NAMALWA (cell line): ENCODE measurements around the gene BCS1L.
A peak's percentile ranks its signal among the peaks of the same experiment; 100 is the strongest.

Experiments used
- DNase-seq: peaks from one replicate; pipeline ENCODE4 v3.0.0-alpha.2; 2015; ENCODE audit warnings: low spot score

Gene BCS1L

GRCh38 chr2:218659258-218659987 is at the start of gene BCS1L, which contains the start of gene ZNF142:
BCS1L (plus strand) TSS chr2:218659683; CDS start chr2:218660988, 1,305 bp downstream.
ZNF142 (minus strand) TSS chr2:218659623; CDS start chr2:218656429, 3,194 bp downstream.
- peak; percentile 96 for DNase-seq

- DNase-seq, result no peak
Measured at GRCh38 chr2:218615868-218616315, 43.6 kb upstream of the BCS1L start.

GRCh38 chr2:218618102-218618860 is 41.2 kb upstream of the BCS1L start:
- DNase-seq, result no peak

- DNase-seq, result no peak
Measured at GRCh38 chr2:218621007-218621406, 38.5 kb upstream of the BCS1L start.

GRCh38 chr2:218622606-218623365 is 36.7 kb upstream of the BCS1L start:
- no peak for DNase-seq

GRCh38 chr2:218623366-218623705 is 36.1 kb upstream of the BCS1L start:
- no peak for DNase-seq

- no peak for DNase-seq
Measured at GRCh38 chr2:218626369-218626768, 33.1 kb upstream of the BCS1L start.

GRCh38 chr2:218627939-218628338 is 31.5 kb upstream of the BCS1L start:
- no peak for DNase-seq

GRCh38 chr2:218631837-218632236 is 27.6 kb upstream of the BCS1L start:
- no peak for DNase-seq

GRCh38 chr2:218635719-218636118 is 23.8 kb upstream of the BCS1L start:
- no peak for DNase-seq

GRCh38 chr2:218638372-218638771 is 21.1 kb upstream of the BCS1L start:
- DNase-seq, result no peak

- no peak for DNase-seq
Measured at GRCh38 chr2:218642121-218642656, 17.3 kb upstream of the BCS1L start.

GRCh38 chr2:218642786-218643185 is 16.7 kb upstream of the BCS1L start:
- no peak for DNase-seq

GRCh38 chr2:218643751-218644310 is 15.7 kb upstream of the BCS1L start:
- DNase-seq, result no peak

- no peak for DNase-seq
Measured at GRCh38 chr2:218644721-218645120, 14.8 kb upstream of the BCS1L start.

- no peak for DNase-seq
Measured at GRCh38 chr2:218645126-218645525, 14.4 kb upstream of the BCS1L start.

GRCh38 chr2:218648088-218648786 is 11.2 kb upstream of the BCS1L start:
- DNase-seq, result peak; percentile 81

GRCh38 chr2:218648787-218649100 is 10.7 kb upstream of the BCS1L start:
- DNase-seq, result no peak

- no peak for DNase-seq
Measured at GRCh38 chr2:218655751-218656150, 3.7 kb upstream of the BCS1L start.

- peak; percentile 79 for DNase-seq
Measured at GRCh38 chr2:218658671-218659257, 719 bp upstream of the BCS1L start.

- no peak for DNase-seq
Measured at GRCh38 chr2:218659988-218660358, 490 bp downstream of the BCS1L start.
